HG02970 (cell line): ENCODE results near the gene AP3B1.
"Not testable (repeated sequence)": the region's sequence is repeated elsewhere in the genome, so short reads cannot be mapped to it uniquely, and the experiment has no call there.

ENCODE experiments used
- ATAC-seq: cut with Tn5 transposase; IDR thresholded peaks from one replicate; pipeline ENCODE4 v1.9.1; 2021; ENCODE audit warnings: mild to moderate bottlenecking, moderate library complexity, moderate number of reproducible peaks; ENCODE audit not compliant: unreplicated experiment, low FRiP score

The AP3B1 gene

GRCh38 chr5:78076351-78076750, 218.1 kb downstream of the AP3B1 start:
- ATAC-seq: no peak

- no peak for ATAC-seq
Measured at GRCh38 chr5:78075301-78075700, 219.2 kb downstream of the AP3B1 start.

DNA sequence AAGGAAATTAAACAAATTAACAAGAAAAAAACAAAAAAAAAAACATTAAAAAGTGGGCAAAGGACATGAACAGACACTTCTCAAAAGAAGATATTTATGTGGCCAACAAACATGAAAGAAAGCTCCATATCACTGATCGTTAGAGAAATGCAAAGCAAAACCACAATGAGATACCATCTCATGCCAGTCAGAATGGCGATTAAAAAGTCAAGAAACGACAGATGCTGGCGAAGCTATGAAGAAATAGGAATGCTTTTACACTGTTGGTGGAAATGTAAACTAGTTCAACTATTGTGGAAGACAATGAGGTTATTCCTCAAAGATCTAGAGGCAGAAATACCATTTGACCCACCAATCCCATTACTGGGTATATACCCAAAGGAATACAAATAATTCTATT, 223.8 kb downstream of the AP3B1 start:
- ATAC-seq: not testable (repeated sequence)

DNA sequence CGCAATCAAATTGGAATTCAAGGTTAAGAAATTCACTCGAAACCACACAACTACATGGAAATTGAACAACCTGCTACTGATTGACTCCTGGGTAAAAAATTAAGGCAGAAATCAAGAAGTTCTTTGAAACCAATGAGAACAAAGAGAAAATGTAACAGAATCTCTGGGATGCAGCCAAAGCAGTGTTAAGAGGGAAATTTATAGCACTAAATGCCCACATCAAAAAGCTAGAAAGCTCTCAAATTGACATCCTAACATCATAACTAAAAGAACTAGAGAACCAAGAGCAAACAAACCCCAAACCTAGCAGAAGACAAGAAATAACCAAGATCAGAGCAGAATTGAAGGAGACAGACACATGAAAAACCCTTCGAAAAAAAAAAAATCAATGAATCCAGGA, 226.9 kb downstream of the AP3B1 start:
- not testable (repeated sequence) for ATAC-seq

- not testable (repeated sequence) for ATAC-seq
Measured at GRCh38 chr5:78066722-78067121, 227.8 kb downstream of the AP3B1 start.

DNA sequence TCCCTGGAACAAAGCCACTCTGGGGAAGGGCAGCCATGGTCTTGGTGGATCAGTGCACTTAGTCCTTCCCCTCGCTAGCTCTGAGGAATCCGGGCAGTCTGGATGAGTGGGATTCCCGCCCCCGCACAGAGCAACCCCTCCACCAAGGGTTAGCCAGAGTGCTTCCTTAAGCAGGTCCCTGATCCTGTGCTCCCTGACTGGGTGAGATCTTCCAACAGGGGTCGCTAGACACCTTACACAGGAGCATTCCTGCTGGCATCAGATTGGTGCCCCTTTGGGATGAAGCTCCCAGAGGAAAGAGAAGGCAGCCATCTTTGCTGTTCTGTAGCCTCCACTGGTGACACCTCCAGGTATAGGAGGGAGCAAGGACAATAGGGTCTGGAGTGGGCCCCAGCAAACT, 228.8 kb downstream of the AP3B1 start:
- ATAC-seq: no peak

GRCh38 chr5:78064941-78065472, 229.5 kb downstream of the AP3B1 start:
- ATAC-seq: no peak

DNA sequence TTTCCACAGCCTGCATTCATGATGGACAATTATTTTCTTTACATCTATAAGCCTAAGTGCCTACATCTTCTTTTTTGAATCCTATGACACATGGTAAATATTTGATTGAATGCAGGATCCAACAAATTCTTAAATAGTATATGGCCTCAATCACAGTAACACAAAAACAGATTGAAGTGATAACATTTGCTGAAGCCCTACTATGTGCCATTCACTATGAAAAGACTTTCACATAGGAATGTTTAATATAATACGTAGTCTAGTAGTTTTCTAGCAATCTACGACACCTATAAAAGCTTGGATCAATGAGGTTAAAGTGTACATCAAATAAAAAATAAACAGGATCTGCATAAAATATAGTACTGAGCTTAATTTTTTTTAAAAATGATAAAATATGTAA, 231.0 kb downstream of the AP3B1 start:
- no peak for ATAC-seq

DNA sequence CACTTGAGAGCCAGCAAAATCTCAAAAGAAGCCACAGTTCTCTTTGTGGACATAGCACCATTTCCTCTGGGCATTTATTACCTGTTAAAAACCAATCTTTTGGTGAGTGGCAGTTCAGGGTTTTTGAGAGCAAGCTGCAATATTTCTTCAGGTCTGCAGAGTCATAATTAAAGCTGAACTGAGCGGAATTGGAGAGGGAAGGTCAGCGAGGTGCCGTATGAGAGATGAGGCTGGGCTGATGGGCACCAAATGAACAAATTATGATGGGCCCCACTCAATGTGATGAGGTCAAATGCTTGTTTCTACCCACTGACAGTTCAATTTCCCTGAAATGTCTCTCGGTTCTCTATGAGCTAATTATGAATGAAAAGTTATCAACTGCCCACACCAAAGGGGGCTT, 231.9 kb downstream of the AP3B1 start:
- ATAC-seq: no peak

GRCh38 chr5:78060421-78060820, 234.1 kb downstream of the AP3B1 start:
- ATAC-seq: no peak

DNA sequence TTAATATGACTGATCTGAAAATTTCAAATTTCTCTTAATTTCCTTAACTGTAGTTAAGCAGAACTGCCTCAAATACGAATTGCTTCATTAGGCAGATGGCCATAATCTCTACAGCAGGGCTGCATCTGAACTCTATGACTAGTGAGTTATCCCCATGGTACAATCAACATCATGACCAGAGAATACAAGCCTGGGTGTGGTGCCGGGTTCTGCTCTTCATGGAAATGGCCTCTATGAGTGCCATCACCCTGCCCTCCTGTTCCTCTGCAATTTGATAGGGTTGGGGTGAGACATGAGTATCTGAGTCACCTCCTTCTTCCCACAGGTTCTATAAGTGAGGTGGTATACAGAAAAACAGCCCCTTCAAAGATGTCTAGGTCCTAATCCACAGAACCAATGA, 235.9 kb downstream of the AP3B1 start:
- ATAC-seq: no peak

DNA sequence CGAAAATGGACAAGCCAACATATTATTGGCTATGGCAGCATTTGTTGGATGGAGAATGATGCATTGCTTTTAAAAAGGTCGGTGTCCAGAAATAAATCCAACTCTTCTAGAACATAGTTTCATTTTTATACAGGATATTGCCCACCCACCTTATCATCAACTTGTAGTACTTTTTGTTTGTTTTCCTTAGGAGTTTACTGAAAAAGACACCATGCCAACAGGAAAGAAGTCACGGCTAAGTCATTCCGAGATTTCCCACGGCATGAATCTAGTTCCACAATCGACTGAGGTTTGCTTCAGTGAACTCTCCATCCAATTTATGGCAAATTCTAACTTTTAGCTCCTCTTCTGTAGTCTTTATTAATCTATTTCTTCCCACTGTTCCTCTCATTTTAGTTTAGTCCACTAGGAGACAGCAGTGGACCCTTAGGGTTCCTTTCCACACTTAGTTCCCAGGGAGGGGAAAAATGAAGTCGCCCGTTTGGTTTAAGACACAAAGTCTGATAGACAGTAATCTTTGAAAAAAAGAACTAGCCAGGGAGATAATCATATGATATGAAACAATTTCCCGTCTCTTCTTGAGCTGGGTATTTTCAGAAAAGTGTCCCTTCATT, 237.5 kb downstream of the AP3B1 start:
- no peak for ATAC-seq

GRCh38 chr5:78056053-78056452, 238.4 kb downstream of the AP3B1 start:
- no peak for ATAC-seq

- ATAC-seq: no peak
Measured at GRCh38 chr5:78050888-78051287, 243.6 kb downstream of the AP3B1 start.

GRCh38 chr5:78046823-78047222, 247.7 kb downstream of the AP3B1 start:
- ATAC-seq: not testable (repeated sequence)

DNA sequence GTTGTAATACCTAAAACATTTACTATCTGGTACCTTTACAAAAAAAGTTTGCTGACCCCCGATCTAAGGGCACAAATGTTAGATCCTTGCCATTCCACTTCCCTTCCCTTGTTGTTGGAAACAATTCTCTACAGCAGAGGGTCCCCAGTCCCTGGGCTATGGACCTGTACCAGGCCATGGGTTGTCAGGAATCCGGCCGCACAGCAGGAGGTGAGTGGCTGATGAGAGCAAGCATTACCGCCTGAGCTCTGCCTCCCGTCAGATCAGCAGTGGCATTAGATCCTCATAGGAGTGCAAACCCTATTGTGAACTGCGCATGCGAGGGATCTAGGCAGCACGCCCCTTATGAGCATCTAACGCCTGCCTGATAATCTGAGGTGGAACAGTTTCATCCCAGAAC, 248.5 kb downstream of the AP3B1 start:
- no peak for ATAC-seq

GRCh38 chr5:78041805-78042204, 252.7 kb downstream of the AP3B1 start:
- no peak for ATAC-seq

DNA sequence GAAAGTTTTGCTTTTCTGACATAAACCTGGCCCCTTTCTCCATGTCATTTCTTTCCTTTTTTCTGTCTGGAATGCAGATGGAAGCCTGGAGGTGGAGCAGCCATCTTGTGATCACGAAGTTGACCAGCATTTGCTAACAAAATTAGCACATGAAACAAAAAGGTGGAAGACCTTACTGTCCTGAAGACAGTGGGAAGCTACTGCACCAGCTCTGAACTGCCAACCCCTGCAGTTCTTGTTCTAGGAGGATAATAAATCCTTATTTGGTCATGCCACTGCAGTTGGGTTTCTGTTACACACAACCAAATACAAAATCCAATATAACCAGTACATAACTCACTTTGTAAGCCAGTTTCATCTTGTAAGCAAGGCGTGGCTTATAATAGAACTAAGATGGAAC, 269.0 kb downstream of the AP3B1 start:
- no peak for ATAC-seq

DNA sequence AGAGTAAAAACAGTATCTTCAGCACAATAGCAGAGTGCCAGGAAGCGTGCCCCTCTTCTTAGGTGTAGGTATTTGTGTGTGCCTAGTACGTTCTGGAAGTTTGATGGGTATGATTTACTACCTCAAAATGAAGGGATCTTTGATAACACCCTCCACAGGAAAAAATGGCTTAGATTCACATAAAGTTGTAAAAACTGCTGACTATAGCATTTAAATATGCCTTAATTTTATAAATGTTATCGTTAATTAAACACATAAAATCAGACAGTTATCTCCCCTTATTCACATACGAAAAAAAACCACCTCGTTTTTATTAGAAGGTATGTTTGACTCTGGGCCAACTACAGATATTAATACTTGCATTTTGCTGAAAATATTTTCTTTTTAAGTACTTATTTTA, 274.8 kb downstream of the AP3B1 start:
- ATAC-seq: no peak

DNA sequence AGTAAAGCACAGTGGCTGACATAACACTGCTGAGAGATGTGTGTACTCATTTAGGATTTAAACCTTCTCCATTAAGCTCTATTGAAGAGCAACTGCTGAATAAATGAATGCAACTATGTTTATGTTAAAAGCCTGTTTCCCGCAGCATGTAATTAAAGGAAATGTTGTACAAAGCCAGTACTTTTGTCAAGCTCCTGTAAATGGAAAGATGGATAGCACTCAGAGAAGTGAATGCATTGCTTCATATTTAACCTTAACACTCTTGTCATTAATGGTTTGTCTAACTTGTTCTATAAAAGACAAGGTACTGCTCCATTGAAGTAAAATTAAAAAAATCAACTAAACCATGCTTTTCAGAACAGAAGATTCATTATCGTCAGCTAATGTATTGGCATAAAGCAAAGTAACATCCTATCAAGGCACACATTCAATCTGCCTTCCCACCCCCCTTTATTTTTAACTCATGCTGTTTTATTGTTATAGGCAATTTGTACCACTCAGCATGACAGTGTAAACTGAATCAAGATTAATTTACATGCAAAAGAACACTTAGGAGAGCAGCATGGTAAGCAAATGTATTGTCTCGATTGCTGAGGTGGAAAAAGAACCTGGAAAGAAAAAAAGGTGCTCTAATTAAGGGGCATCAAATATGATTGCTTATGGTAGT, 277.5 kb downstream of the AP3B1 start:
- no peak for ATAC-seq

DNA sequence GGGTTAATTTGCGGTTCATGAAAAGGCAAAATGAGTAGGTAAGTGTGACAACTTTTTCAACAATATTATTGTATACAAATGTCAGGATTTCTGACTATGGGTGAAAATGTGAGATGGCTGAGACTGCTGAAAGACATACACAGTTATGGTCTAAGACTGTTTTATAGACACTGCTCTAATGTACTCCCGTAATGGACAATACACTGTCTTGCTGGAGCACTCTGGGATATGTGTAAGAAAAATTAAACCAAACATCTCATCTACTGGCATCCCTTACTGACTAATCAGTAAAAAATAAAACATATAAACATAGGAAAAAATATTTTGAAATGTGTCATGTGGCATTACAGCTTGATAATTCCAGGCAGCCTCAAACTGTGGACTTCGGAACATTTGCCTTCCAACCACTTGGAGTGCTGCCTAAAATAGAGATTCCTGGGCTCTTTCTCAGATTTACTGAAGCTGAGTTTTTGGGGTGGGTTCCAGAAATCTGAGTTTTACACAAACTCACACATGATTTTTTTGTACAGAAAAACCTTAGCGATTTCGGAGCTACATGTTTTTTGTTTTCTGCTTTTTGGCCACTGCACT, 284.5 kb downstream of the AP3B1 start:
- no peak for ATAC-seq
